ENCODE data around the gene GRIN2A.

The GRIN2A gene

GRCh38 chr16:10083301-10083700 lies 98.9 kb downstream of the GRIN2A start:
- no peak for DNase-seq

GRCh38 chr16:10081201-10081940 lies 100.9 kb downstream of the GRIN2A start:
- no peak for DNase-seq

- no peak for DNase-seq
Observed at GRCh38 chr16:10080051-10080772, 102.0 kb downstream of the GRIN2A start.

- DNase-seq: no peak
Observed at GRCh38 chr16:10078541-10078949, 103.7 kb downstream of the GRIN2A start.

- DNase-seq: no peak
Observed at GRCh38 chr16:10077861-10078260, 104.4 kb downstream of the GRIN2A start.

- DNase-seq: no peak
Observed at GRCh38 chr16:10076037-10076436, 106.2 kb downstream of the GRIN2A start.

GRCh38 chr16:10070591-10070990 lies 111.6 kb downstream of the GRIN2A start:
- no peak for DNase-seq

GRCh38 chr16:10069374-10069773 lies 112.9 kb downstream of the GRIN2A start:
- no peak for DNase-seq

GRCh38 chr16:10067835-10068234 lies 114.4 kb downstream of the GRIN2A start:
- no peak for DNase-seq

- no peak for DNase-seq
Observed at GRCh38 chr16:10067406-10067805, 114.8 kb downstream of the GRIN2A start.

GRCh38 chr16:10065019-10065418 lies 117.2 kb downstream of the GRIN2A start:
- DNase-seq: no peak

GRCh38 chr16:10048850-10049249 lies 133.4 kb downstream of the GRIN2A start:
- no peak for DNase-seq

- DNase-seq: no peak
Observed at GRCh38 chr16:10045947-10046346, 136.3 kb downstream of the GRIN2A start.

- DNase-seq: no peak
Observed at GRCh38 chr16:10045291-10045775, 136.9 kb downstream of the GRIN2A start.

- DNase-seq: peak; percentile 2
Observed at GRCh38 chr16:10040136-10041080, 141.8 kb downstream of the GRIN2A start.

- DNase-seq: peak; percentile 31
Observed at GRCh38 chr16:10039220-10040096, 142.8 kb downstream of the GRIN2A start.

GRCh38 chr16:10037751-10038150 lies 144.5 kb downstream of the GRIN2A start:
- no peak for DNase-seq

- no peak for DNase-seq
Observed at GRCh38 chr16:10036956-10037355, 145.3 kb downstream of the GRIN2A start.

GRCh38 chr16:10033556-10033955 lies 148.7 kb downstream of the GRIN2A start:
- DNase-seq: no peak

GRCh38 chr16:10031955-10032354 lies 150.3 kb downstream of the GRIN2A start:
- DNase-seq: no peak

GRCh38 chr16:10031473-10031872 lies 150.8 kb downstream of the GRIN2A start:
- no peak for DNase-seq

GRCh38 chr16:10028644-10029043 lies 153.6 kb downstream of the GRIN2A start:
- no peak for DNase-seq
